H1 (cell line): ENCODE measurements around the gene TEAD1. TPM values are rescaled to one million over a fixed set of nuclear protein-coding genes. Genes with fewer than 3 reads are reported as not detected.

Experiments
- ASH2L ChIP-seq: fragments of 200-600, 300-600 bp; sonication (generic); IDR thresholded peaks from one replicate; pipeline ENCODE4 v1.7.1; 2017; ENCODE audit warnings: low read length
- CTBP2 ChIP-seq: IDR thresholded peaks from 2 replicates; pipeline ENCODE4 v1.7.0; 2011; ENCODE audit warnings: borderline replicate concordance, mild to moderate bottlenecking, moderate library complexity, mixed read lengths, low read length; ENCODE audit not compliant: insufficient read depth, insufficient read length
- KDM1A ChIP-seq: fragments of 200-600, 300-600 bp; sonication (generic); IDR thresholded peaks from 2 replicates; pipeline ENCODE4 v1.7.1; 2016; ENCODE audit warnings: mild to moderate bottlenecking, low read length, borderline replicate concordance
- MAFK ChIP-seq: IDR thresholded peaks from 2 replicates; pipeline ENCODE4 v1.6.1; 2012; ENCODE audit warnings: low read depth, mild to moderate bottlenecking, improper control_type of control experiment, low read length
- POLR2AphosphoS5 ChIP-seq: IDR thresholded peaks from 2 replicates; pipeline ENCODE4 v1.6.1; 2011; ENCODE audit warnings: low read depth, low read length
- RFX5 ChIP-seq: IDR thresholded peaks from 2 replicates; pipeline ENCODE4 v1.6.1; 2011; ENCODE audit warnings: low read depth, low read length, improper control_type of control experiment, borderline replicate concordance
- SIRT6 ChIP-seq: IDR thresholded peaks from one replicate; pipeline ENCODE4 v1.7.1; 2012; ENCODE audit warnings: low read length, inconsistent platforms
- SIX5 ChIP-seq: IDR thresholded peaks from 2 replicates; pipeline ENCODE4 v1.6.1; 2011; ENCODE audit warnings: mild to moderate bottlenecking, low read depth, low read length
- SP2 ChIP-seq: IDR thresholded peaks from 2 replicates; pipeline ENCODE4 v1.6.1; 2012; ENCODE audit warnings: mild to moderate bottlenecking, low read length, inconsistent platforms
- TCF12 ChIP-seq: IDR thresholded peaks from 2 replicates; pipeline ENCODE4 v1.6.1; 2011; ENCODE audit warnings: low read depth, mild to moderate bottlenecking, low read length
- polyA plus RNA-seq, 7 experiments: library from polyadenylated mRNA; depleted of rRNA in 3 of 7; stranded (reverse) in 5 of 7; unstranded in 2 of 7; fragments of >200 nt in 5 of 7; fragments of 200-250 nt in 2 of 7; gene quantifications; 1 replicate in 5 of 7; 2 replicates in 1 of 7; 4 replicates in 1 of 7; pipeline versions ENCODE4 v1.2.1 to v1.2.3, GENCODE V29; 2011 to 2013; ENCODE audit warnings: missing spikeins in 2 of 7, mixed read lengths in 2 of 7
- total RNA-seq: library from RNA; stranded (reverse); fragmentation: NEBNext Ultra II Directional; extraction: Animal tissue kit (Norgen Biotek cat#: 25700); gene quantifications from 2 replicates; pipeline ENCODE4 v1.2.1, GENCODE V29; 2021
- TF ChIP-seq, protein P1 (sequence below): IDR thresholded peaks from 2 replicates; pipeline ENCODE4 v1.6.1; 2012; ENCODE audit warnings: inconsistent platforms
- TF ChIP-seq, protein P2 (sequence below): IDR thresholded peaks from 2 replicates; pipeline ENCODE4 v1.6.1; 2012; ENCODE audit warnings: low read length, inconsistent platforms

Gene TEAD1
- total and polyA plus RNA-seq, 2 of the 8 experiments (the other 6 are each of a cell fraction or from before 2014, with no cell fraction given) = 15.6 to 67.4 TPM

DNA sequence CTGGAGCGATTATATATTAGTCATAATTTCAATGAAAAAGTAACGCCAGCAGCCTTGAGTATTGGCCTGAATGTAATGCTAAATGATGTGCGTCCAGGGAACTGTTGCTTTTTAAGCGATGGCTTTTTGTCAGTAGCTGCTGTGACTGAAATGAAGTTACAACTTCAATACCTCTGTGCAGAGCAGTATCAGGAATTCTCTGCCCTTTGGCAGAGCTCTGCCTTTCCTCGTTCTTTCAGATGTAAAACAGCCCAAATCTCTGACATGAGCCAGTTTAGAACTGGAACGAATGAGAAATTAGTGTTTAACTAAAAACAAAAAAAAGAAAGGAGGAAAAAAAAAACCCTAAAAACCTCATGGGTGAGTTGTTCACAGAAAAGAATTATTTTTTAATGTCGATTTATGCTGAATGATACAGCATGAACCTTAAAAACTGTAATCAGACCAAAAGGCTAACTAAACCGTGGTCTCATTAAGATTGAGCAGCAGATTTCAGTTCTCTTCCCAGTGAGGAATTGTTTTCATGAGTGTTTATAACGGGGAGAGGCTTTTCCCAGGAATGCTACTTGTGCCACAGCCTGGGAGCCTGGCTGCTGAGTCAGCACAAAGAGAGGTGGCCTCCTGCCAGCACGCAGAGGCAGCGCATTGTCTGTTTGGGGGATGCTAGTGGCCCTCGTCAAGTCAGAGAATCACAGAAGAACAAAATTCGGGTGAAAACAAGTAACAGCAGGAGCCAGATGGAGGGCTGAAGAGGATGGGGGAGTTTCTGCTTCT lies 188.7 kb downstream of the TEAD1 start (continued):
- TF ChIP-seq RFX5 (no peak), MAFK (peak; percentile 100), SIX5 (no peak), CTBP2 (no peak), SP2 (no peak), POLR2AphosphoS5 (peak; percentile 81; the same call in 1 of the 2 replicates), ASH2L (peak; percentile 65), SIRT6 (no peak), KDM1A (peak; percentile 55), TCF12 (0 out of 2 replicates have a peak, but pooled peaks have one; percentile 27)
- TF ChIP-seq, protein P1, sequence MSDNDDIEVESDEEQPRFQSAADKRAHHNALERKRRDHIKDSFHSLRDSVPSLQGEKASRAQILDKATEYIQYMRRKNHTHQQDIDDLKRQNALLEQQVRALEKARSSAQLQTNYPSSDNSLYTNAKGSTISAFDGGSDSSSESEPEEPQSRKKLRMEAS = peak; percentile 42
- TF ChIP-seq, protein P2, sequence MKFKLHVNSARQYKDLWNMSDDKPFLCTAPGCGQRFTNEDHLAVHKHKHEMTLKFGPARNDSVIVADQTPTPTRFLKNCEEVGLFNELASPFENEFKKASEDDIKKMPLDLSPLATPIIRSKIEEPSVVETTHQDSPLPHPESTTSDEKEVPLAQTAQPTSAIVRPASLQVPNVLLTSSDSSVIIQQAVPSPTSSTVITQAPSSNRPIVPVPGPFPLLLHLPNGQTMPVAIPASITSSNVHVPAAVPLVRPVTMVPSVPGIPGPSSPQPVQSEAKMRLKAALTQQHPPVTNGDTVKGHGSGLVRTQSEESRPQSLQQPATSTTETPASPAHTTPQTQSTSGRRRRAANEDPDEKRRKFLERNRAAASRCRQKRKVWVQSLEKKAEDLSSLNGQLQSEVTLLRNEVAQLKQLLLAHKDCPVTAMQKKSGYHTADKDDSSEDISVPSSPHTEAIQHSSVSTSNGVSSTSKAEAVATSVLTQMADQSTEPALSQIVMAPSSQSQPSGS = peak; percentile 20; the same call in 1 of the 2 replicates
